ENCODE measurements around the gene PRKCE. TPM values are rescaled to one million over a fixed set of nuclear protein-coding genes. Genes with fewer than 3 reads are reported as not detected.

PRKCE gene
- total RNA-seq, 6 experiments from 2014 or later = 5.2 to 18.8 (median 11.0) TPM

- Histone ChIP-seq H3K9me3 (no peaks in the 10 kb centered on the region), H3K4me3 (no peak overlapping the region), H3K27ac (no peak overlapping the region), H3K36me3 (no peaks in the 10 kb centered on the region), H3K27me3 (no peaks in the 10 kb centered on the region), H3K4me1 (no peaks in the 10 kb centered on the region)
- intact Hi-C loops (cut with DNase I) = no loop called here
- no peak for ATAC-seq
- DNase-seq = peak in 1 of 3 donors; percentile 34
- WGBS (ENCODE audit: insufficient coverage, low coverage, low lambda C conversion rate, missing lambda C conversion rate) = 100% methylated on average over 3 of the region's 9 CpGs
- TF ChIP-seq POLR2A (IDR thresholded peaks at IDR 0.05) (no peak), CTCF (IDR thresholded peaks at IDR 0.05) (no peak)
Measured at GRCh38 chr2:46167406-46167805, 515.9 kb downstream of the PRKCE start.

- WGBS (ENCODE audit: insufficient coverage, low coverage, low lambda C conversion rate, missing lambda C conversion rate) = 77% methylated on average over 3 of the region's 3 CpGs
- DNase-seq (no peak), ATAC-seq (no peak)
- H3K4me3 ChIP-seq = no peak overlapping the region
- H3K4me1 ChIP-seq = no peaks in the 10 kb centered on the region
- no peaks in the 10 kb centered on the region for H3K27me3 ChIP-seq
- no peak for TF ChIP-seq POLR2A (IDR thresholded peaks at IDR 0.05)
- no peak for TF ChIP-seq CTCF (IDR thresholded peaks at IDR 0.05)
- no peaks in the 10 kb centered on the region for H3K36me3 ChIP-seq
- H3K27ac ChIP-seq = no peak overlapping the region
- intact Hi-C loops (cut with DNase I) = no loop called here
- H3K9me3 ChIP-seq = no peaks in the 10 kb centered on the region
Measured at GRCh38 chr2:46167924-46168323, 516.4 kb downstream of the PRKCE start.

GRCh38 chr2:46169467-46169866 is 518.0 kb downstream of the PRKCE start:
- TF ChIP-seq POLR2A (IDR thresholded peaks at IDR 0.05) = no peak
- TF ChIP-seq CTCF (IDR thresholded peaks at IDR 0.05) = no peak
- H3K9me3 ChIP-seq = no peaks in the 10 kb centered on the region
- H3K4me3 ChIP-seq = no peak overlapping the region
- 57% methylated on average over 2 of the region's 6 CpGs for WGBS (ENCODE audit: insufficient coverage, low coverage, low lambda C conversion rate, missing lambda C conversion rate)
- ATAC-seq (no peak), DNase-seq (peak in 1 of 3 donors; percentile 34)
- intact Hi-C loops (cut with DNase I) = no loop called here
- no peaks in the 10 kb centered on the region for H3K4me1 ChIP-seq
- no peaks in the 10 kb centered on the region for H3K36me3 ChIP-seq
- no peaks in the 10 kb centered on the region for H3K27me3 ChIP-seq
- H3K27ac ChIP-seq = no peak overlapping the region

- H3K4me1 ChIP-seq = no peaks in the 10 kb centered on the region
- H3K4me3 ChIP-seq = no peak overlapping the region
- H3K9me3 ChIP-seq = no peaks in the 10 kb centered on the region
- no peak overlapping the region for H3K27ac ChIP-seq
- no peaks in the 10 kb centered on the region for H3K27me3 ChIP-seq
- intact Hi-C loops (cut with DNase I) = no loop called here
- DNase-seq (no peak), ATAC-seq (no peak)
- no peaks in the 10 kb centered on the region for H3K36me3 ChIP-seq
- TF ChIP-seq CTCF (IDR thresholded peaks at IDR 0.05) = no peak
- no peak for TF ChIP-seq POLR2A (IDR thresholded peaks at IDR 0.05)
- 45% methylated on average over 2 of the region's 2 CpGs for WGBS (ENCODE audit: insufficient coverage, low coverage, low lambda C conversion rate, missing lambda C conversion rate)
Measured at GRCh38 chr2:46170026-46170425, 518.6 kb downstream of the PRKCE start.
